NB4 (cell line): ENCODE measurements around the gene PNMT.
"Not testable (repeated sequence)": the region's sequence is repeated elsewhere in the genome, so short reads cannot be mapped to it uniquely, and the experiment has no call there.

Experiments
- CTCF ChIP-seq: IDR thresholded peaks from one replicate; pipeline ENCODE4 v1.5.1; 2012; ENCODE audit warnings: low read depth, low read length
- MAX ChIP-seq: IDR thresholded peaks from 2 replicates; pipeline ENCODE4 v1.6.1; 2011; ENCODE audit warnings: low read depth, low read length
- POLR2A ChIP-seq: IDR thresholded peaks from 2 replicates; pipeline ENCODE4 v1.6.1; 2011; ENCODE audit warnings: mild to moderate bottlenecking; ENCODE audit not compliant: insufficient read length; ENCODE audit errors: extremely low read depth

DNA sequence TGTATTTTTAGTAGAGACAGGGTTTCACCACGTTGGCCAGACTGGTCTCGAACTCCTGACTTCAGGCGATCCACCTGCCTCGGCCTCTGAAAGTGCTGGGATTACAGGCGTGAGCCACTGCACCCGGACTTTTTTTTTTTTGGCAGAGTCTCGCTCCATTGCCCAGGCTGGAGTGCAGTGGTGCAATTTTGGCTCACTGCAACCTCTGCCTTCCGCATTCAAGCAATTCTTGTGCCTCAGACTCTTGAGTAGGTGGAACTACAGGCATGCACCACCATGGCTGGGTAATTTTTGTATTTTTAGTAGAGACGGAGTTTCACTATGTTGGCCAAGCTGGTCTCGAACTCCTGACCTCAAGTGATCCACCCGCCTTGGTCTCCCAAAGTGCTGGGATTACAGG lies 42.8 kb downstream of the PNMT start:
- TF ChIP-seq CTCF, POLR2A, MAX: not testable (repeated sequence)
